Mesendoderm (in vitro differentiated cells): ENCODE measurements around the gene BPIFB6.

Experiments
- DNase-seq: peaks from one replicate; pipeline ENCODE4 v3.0.0; 2013
- H2AK5ac ChIP-seq: 2 replicates; pipeline ENCODE4 v1.6.1; 2013; ENCODE audit warnings: low read length, inconsistent platforms
- H2BK120ac ChIP-seq: 2 replicates; pipeline ENCODE4 v1.6.1; 2013; ENCODE audit warnings: low read depth, mild to moderate bottlenecking, low read length, moderate library complexity, mixed read lengths
- H2BK15ac ChIP-seq: replicated peaks from 2 replicates; pipeline ENCODE4 v1.6.1; 2013; ENCODE audit warnings: low read depth, mild to moderate bottlenecking, moderate library complexity
- H2BK5ac ChIP-seq: 2 replicates; pipeline ENCODE4 v1.6.1; 2013; ENCODE audit warnings: low read length, inconsistent platforms
- H3K18ac ChIP-seq: 2 replicates; pipeline ENCODE4 v1.6.1; 2013; ENCODE audit warnings: mild to moderate bottlenecking, low read length, mixed read lengths
- H3K23ac ChIP-seq: one replicate; pipeline ENCODE4 v1.6.1; 2013; ENCODE audit warnings: low read length
- H3K27ac ChIP-seq: 2 replicates; pipeline ENCODE4 v1.5.1; 2013; ENCODE audit warnings: low read depth, mild to moderate bottlenecking, inconsistent platforms, low read length, moderate library complexity
- H3K27me3 ChIP-seq: 2 replicates; pipeline ENCODE4 v1.6.1; 2013; ENCODE audit warnings: low read length, control low read depth, mild to moderate bottlenecking, inconsistent platforms; ENCODE audit not compliant: insufficient read depth, poor library complexity
- H3K36me3 ChIP-seq: 2 replicates; pipeline ENCODE4 v1.6.1; 2013; ENCODE audit warnings: low read length, inconsistent platforms; ENCODE audit not compliant: control insufficient read depth, insufficient read depth
- H3K4ac ChIP-seq: one replicate; pipeline ENCODE4 v1.6.1; 2013; ENCODE audit warnings: low read depth, mild to moderate bottlenecking, low read length, moderate library complexity
- H3K4me1 ChIP-seq: 2 replicates; pipeline ENCODE4 v1.6.1; 2013; ENCODE audit warnings: low read depth, low read length, inconsistent platforms; ENCODE audit not compliant: control insufficient read depth
- H3K4me2 ChIP-seq: 2 replicates; pipeline ENCODE4 v1.6.1; 2013; ENCODE audit warnings: low read length
- H3K4me3 ChIP-seq: 2 replicates; pipeline ENCODE4 v1.5.1; 2013; ENCODE audit warnings: mild to moderate bottlenecking, low read length
- H3K56ac ChIP-seq: one replicate; pipeline ENCODE4 v1.6.1; 2013; ENCODE audit warnings: low read length
- H3K79me1 ChIP-seq: 2 replicates; pipeline ENCODE4 v1.6.1; 2013; ENCODE audit warnings: low read length, inconsistent platforms
- H3K79me2 ChIP-seq: 2 replicates; pipeline ENCODE4 v1.6.1; 2013; ENCODE audit warnings: mild to moderate bottlenecking, low read length; ENCODE audit not compliant: control insufficient read depth, insufficient read depth
- H3K9ac ChIP-seq: 2 replicates; pipeline ENCODE4 v1.6.1; 2013; ENCODE audit warnings: low read length, inconsistent platforms
- H4K5ac ChIP-seq: one replicate; pipeline ENCODE4 v1.6.1; 2013; ENCODE audit warnings: low read length
- H4K8ac ChIP-seq: one replicate; pipeline ENCODE4 v1.6.1; 2013; ENCODE audit warnings: low read depth, mild to moderate bottlenecking, control low read depth, low read length, moderate library complexity
- WGBS: extraction: QIAGEN DNeasy Blood & Tissue Kit; methylation state at CpG from one replicate; pipeline ENCODE4 v1.1.7; 2013; ENCODE audit warnings: low lambda C conversion rate, missing lambda C conversion rate; ENCODE audit not compliant: insufficient coverage; ENCODE audit errors: extremely low coverage; 5-methylcytosine and 5-hydroxymethylcytosine counted together

BPIFB6 gene

DNA sequence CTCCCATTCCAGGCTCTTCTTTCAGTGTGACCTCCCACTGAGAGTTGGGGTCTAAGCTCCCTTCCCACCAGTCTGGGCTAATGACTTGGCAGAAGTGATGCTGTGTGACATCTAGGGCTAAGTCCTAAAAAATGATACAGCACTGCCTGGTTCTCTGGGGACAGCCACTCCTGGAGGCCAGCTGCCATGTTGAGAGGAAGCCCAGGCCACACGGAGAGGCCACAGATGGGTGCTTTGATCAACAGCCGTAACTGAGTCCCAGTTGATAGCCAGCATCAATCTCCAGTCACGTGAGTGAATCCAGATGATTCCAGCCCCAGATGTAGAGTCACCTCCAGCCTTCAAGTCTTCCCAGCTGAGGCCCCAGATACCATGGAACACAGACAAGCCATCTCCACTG lies 41.0 kb upstream of the BPIFB6 start:
- WGBS, result no CpG with 5 or more reads among the region's 3 CpGs
- H3K79me2 ChIP-seq, result no peaks in the 10 kb centered on the region
- no peaks in the 10 kb centered on the region for H3K4me1 ChIP-seq
- H2BK120ac ChIP-seq, result no peak overlapping the region
- no peaks in the 10 kb centered on the region for H3K36me3 ChIP-seq
- H3K4me3 ChIP-seq, result no peak overlapping the region
- H3K4me2 ChIP-seq, result no peak overlapping the region
- no peak overlapping the region for H2BK15ac ChIP-seq
- no peaks in the 10 kb centered on the region for H3K27me3 ChIP-seq
- H3K9ac ChIP-seq, result no peak overlapping the region
- DNase-seq, result no peak
- no peak overlapping the region for H4K8ac ChIP-seq
- no peak overlapping the region for H3K56ac ChIP-seq
- H3K27ac ChIP-seq, result no peak overlapping the region
- H3K79me1 ChIP-seq, result no peaks in the 10 kb centered on the region
- no peak overlapping the region for H4K5ac ChIP-seq
- no peak overlapping the region for H3K23ac ChIP-seq
- H2AK5ac ChIP-seq, result no peak overlapping the region
- no peak overlapping the region for H2BK5ac ChIP-seq
- no peak overlapping the region for H3K18ac ChIP-seq
- H3K4ac ChIP-seq, result peak overlapping the region; percentile 37

DNA sequence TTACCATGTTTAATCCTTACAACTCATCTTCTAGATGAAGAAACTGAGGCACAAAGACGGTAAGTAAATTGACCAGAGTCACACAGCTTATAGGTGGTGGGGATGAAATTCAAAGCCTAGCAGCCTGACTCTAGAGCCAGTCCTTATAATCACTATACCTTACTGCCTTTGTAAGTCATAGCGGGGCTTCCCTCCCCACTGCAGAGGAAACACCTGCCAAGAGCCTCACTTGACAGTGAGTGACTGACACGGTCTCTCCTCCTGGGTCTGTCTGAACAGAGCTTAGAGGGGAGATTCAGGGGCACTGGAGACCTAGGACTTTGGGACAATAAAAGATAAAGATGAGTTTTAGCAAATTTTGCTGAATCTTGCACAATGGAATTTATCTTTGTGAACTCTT lies 40.1 kb upstream of the BPIFB6 start:
- no peak overlapping the region for H3K4me2 ChIP-seq
- no peak overlapping the region for H2BK15ac ChIP-seq
- no peak overlapping the region for H3K4me3 ChIP-seq
- WGBS, result no CpG with 5 or more reads among the region's 3 CpGs
- no peak overlapping the region for H2BK120ac ChIP-seq
- H3K4ac ChIP-seq, result no peak overlapping the region
- H4K5ac ChIP-seq, result no peak overlapping the region
- H3K4me1 ChIP-seq, result no peaks in the 10 kb centered on the region
- no peak overlapping the region for H3K18ac ChIP-seq
- H3K79me2 ChIP-seq, result no peaks in the 10 kb centered on the region
- no peaks in the 10 kb centered on the region for H3K36me3 ChIP-seq
- no peak overlapping the region for H3K56ac ChIP-seq
- DNase-seq, result no peak
- H3K27me3 ChIP-seq, result no peaks in the 10 kb centered on the region
- H3K9ac ChIP-seq, result no peak overlapping the region
- no peak overlapping the region for H3K27ac ChIP-seq
- H2AK5ac ChIP-seq, result no peak overlapping the region
- no peak overlapping the region for H4K8ac ChIP-seq
- no peaks in the 10 kb centered on the region for H3K79me1 ChIP-seq
- no peak overlapping the region for H3K23ac ChIP-seq
- H2BK5ac ChIP-seq, result no peak overlapping the region

- no CpG with 5 or more reads among the region's 8 CpGs for WGBS
- H3K27me3 ChIP-seq, result no peaks in the 10 kb centered on the region
- no peak overlapping the region for H3K9ac ChIP-seq
- no peaks in the 10 kb centered on the region for H3K4me1 ChIP-seq
- H3K4ac ChIP-seq, result no peak overlapping the region
- H3K79me1 ChIP-seq, result no peaks in the 10 kb centered on the region
- no peak overlapping the region for H3K18ac ChIP-seq
- H2BK15ac ChIP-seq, result peak overlapping the region; percentile 60
- no peak overlapping the region for H3K4me2 ChIP-seq
- H3K4me3 ChIP-seq, result no peak overlapping the region
- H2AK5ac ChIP-seq, result no peak overlapping the region
- H3K36me3 ChIP-seq, result no peaks in the 10 kb centered on the region
- H3K79me2 ChIP-seq, result no peaks in the 10 kb centered on the region
- H4K5ac ChIP-seq, result no peak overlapping the region
- no peak overlapping the region for H3K23ac ChIP-seq
- no peak overlapping the region for H3K56ac ChIP-seq
- H2BK120ac ChIP-seq, result no peak overlapping the region
- H3K27ac ChIP-seq, result no peak overlapping the region
- H4K8ac ChIP-seq, result no peak overlapping the region
- DNase-seq, result no peak
- H2BK5ac ChIP-seq, result no peak overlapping the region
These were observed 39.4 kb upstream of the BPIFB6 start for GRCh38 chr20:32991792-32992641.

DNA sequence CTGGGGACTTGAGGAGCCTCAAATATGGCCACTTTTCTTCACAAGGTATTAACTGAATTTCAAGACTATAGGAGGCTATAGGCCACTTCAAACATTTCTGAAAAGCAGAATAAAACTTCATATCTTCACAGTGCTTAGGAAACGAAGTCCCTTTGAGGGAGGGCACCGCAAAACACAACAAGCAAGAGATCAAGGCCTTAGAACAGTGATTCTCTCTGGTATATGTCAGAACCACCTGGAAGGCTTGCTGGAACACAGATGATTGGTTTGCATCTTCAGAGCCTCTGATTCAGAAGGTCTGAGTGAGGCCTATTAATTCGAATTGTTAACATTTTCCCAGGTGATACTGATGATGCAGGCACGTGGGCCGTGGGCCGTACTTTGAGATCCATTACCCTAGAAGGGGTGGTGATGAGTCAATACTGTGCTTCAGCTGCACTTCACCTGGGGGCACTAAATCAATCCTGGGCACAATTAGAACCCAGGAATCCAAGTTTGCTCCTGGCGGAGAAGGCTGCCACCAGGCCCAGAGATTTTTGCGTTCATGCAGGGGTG lies 37.9 kb upstream of the BPIFB6 start:
- H3K27ac ChIP-seq, result no peak overlapping the region
- WGBS, result no CpG with 5 or more reads among the region's 8 CpGs
- DNase-seq, result no peak

GRCh38 chr20:32995802-32996201 lies 35.6 kb upstream of the BPIFB6 start:
- Histone ChIP-seq H3K23ac (no peak overlapping the region), H2BK5ac (no peak overlapping the region), H3K4ac (no peak overlapping the region), H3K79me1 (no peaks in the 10 kb centered on the region), H3K27ac (no peak overlapping the region), H2BK15ac (no peak overlapping the region), H3K56ac (no peak overlapping the region), H2AK5ac (no peak overlapping the region), H3K4me1 (no peaks in the 10 kb centered on the region), H3K18ac (no peak overlapping the region), H3K27me3 (no peaks in the 10 kb centered on the region), H4K5ac (no peak overlapping the region), H3K79me2 (no peaks in the 10 kb centered on the region), H3K36me3 (no peaks in the 10 kb centered on the region), H3K4me3 (no peak overlapping the region), H2BK120ac (no peak overlapping the region), H4K8ac (no peak overlapping the region), H3K9ac (no peak overlapping the region), H3K4me2 (no peak overlapping the region)
- DNase-seq, result no peak

More for the DNA sequence above, 37.9 kb upstream of the BPIFB6 start:
- Histone ChIP-seq H3K56ac (peak overlapping the region; percentile 36), H2BK5ac (no peak overlapping the region), H2BK15ac (no peak overlapping the region), H3K4me3 (no peak overlapping the region), H3K23ac (no peak overlapping the region), H3K4me1 (no peaks in the 10 kb centered on the region), H2BK120ac (peak overlapping the region; percentile 40), H3K36me3 (no peaks in the 10 kb centered on the region), H3K9ac (no peak overlapping the region), H2AK5ac (no peak overlapping the region), H4K5ac (no peak overlapping the region), H3K79me1 (no peaks in the 10 kb centered on the region), H3K4ac (no peak overlapping the region), H3K18ac (no peak overlapping the region), H3K79me2 (no peaks in the 10 kb centered on the region), H3K27me3 (no peaks in the 10 kb centered on the region), H3K4me2 (no peak overlapping the region), H4K8ac (no peak overlapping the region)

GRCh38 chr20:32997431-32997830 lies 34.0 kb upstream of the BPIFB6 start:
- Histone ChIP-seq H3K56ac (no peak overlapping the region), H3K9ac (no peak overlapping the region), H3K4me1 (no peaks in the 10 kb centered on the region), H3K4ac (no peak overlapping the region), H3K4me2 (no peak overlapping the region), H2BK15ac (no peak overlapping the region), H3K27ac (no peak overlapping the region), H2AK5ac (no peak overlapping the region), H2BK120ac (no peak overlapping the region), H4K5ac (no peak overlapping the region), H3K4me3 (no peak overlapping the region), H3K27me3 (no peaks in the 10 kb centered on the region), H3K36me3 (no peaks in the 10 kb centered on the region), H4K8ac (no peak overlapping the region), H3K23ac (no peak overlapping the region), H2BK5ac (no peak overlapping the region), H3K18ac (no peak overlapping the region), H3K79me1 (no peaks in the 10 kb centered on the region), H3K79me2 (no peaks in the 10 kb centered on the region)
- no CpG with 5 or more reads among the region's 2 CpGs for WGBS
- DNase-seq, result no peak
